HG03469 (cell line): Measurements from ENCODE around the gene EPS8L3.
"Not testable (repeated sequence)": the region's sequence is repeated elsewhere in the genome, so short reads cannot be mapped to it uniquely, and the experiment has no call there.

Experiments used
- ATAC-seq: cut with Tn5 transposase; IDR thresholded peaks from one replicate; pipeline ENCODE4 v1.9.1; 2021; ENCODE audit warnings: mild to moderate bottlenecking, moderate library complexity, moderate number of reproducible peaks; ENCODE audit not compliant: unreplicated experiment

The EPS8L3 gene, protein sequence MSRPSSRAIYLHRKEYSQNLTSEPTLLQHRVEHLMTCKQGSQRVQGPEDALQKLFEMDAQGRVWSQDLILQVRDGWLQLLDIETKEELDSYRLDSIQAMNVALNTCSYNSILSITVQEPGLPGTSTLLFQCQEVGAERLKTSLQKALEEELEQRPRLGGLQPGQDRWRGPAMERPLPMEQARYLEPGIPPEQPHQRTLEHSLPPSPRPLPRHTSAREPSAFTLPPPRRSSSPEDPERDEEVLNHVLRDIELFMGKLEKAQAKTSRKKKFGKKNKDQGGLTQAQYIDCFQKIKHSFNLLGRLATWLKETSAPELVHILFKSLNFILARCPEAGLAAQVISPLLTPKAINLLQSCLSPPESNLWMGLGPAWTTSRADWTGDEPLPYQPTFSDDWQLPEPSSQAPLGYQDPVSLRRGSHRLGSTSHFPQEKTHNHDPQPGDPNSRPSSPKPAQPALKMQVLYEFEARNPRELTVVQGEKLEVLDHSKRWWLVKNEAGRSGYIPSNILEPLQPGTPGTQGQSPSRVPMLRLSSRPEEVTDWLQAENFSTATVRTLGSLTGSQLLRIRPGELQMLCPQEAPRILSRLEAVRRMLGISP

DNA sequence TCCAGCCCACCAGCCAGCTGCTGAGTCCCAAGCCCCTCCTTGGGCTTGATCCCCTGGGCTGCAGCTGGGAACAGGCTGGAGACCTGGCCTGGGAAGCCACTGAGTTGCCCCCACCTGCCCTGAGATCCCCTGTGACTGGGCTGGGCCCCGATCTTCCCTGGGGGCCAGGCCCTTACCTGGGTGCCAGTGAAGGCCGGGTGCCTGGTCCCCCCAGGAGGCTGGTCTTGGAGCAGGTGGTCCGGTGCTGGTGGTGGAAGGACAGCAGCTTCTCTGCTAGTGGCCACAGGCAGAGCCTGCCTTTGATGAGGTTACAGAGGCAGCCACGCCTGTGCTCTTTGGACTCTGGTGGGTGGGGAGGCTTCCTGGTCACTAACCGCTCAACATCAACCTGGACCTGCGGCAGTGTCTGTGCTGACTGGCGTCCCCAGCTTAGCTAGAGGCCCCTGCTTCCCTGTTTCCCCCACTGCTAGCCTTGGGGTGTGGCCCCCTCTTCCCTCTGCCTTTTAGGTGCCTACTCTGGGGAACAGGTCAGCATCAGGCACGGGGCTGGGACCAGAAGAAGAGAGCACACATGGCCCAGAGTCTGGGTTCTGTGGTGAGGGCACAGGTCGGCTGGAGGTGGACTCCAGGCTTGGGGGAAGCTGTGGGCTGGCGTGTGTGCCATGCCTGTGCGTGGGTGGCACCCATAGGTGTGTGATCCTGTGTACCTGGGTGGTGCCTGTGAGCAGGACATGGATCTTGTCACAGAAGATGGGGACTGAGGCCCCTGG, at the start of gene EPS8L3:
Gene EPS8L3, minus strand, starts transcription at position 278 of the 770 bp plus-strand sequence. CDS start 2,174 bp downstream, outside the sequence.
- no peak for ATAC-seq

DNA sequence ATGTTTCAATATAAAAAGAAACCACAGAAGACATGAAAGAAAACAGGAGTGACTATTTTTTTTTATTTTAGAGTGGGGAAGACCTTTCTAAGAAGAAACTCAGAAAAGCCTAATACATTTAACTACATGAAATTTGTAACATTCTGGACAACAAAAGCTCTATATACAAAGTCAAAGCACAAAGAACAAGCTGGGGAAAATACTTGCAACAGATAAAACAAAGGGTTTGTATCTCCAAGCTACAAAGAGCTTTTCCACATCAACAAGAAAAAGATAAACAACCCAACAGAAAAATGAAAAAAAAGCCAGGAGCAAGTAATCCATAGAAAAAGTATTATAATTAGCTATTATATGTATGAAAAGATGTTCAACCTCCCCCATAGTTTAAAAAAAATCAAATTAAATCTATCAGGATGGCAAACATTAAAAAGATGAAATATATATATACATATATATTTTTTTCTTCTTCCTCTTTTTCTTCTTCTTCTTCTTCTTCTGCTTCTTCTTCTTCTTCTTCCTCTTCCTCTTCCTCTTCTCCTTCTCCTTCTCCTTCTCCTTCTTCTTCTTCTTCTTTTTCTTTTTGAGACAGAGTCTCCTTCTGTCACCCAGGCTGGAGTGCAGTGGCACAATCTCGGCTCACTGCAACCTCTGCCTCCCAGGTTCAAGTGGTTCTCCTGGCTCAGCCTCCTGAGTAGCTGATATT, 49.1 kb upstream of the EPS8L3 start:
- ATAC-seq, result no peak

DNA sequence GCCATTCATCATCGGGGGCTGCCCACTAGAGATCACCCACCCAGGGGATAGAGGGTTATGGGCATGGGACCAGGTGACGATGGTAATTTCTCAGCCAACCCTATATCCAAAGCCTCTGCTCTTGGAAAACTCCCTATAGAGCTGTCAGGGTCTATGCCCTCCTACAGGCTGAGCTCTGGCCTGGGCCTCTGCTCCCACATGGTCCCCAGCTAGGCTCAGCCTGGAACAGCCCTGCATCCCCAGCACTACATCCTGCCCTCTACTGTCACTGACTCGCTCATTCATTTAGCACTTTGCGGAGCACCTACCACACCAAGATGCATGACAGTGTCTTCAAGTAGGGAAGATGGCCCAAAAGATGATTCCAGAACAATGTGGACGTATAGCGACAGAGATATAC, 45.0 kb upstream of the EPS8L3 start:
- no peak for ATAC-seq

DNA sequence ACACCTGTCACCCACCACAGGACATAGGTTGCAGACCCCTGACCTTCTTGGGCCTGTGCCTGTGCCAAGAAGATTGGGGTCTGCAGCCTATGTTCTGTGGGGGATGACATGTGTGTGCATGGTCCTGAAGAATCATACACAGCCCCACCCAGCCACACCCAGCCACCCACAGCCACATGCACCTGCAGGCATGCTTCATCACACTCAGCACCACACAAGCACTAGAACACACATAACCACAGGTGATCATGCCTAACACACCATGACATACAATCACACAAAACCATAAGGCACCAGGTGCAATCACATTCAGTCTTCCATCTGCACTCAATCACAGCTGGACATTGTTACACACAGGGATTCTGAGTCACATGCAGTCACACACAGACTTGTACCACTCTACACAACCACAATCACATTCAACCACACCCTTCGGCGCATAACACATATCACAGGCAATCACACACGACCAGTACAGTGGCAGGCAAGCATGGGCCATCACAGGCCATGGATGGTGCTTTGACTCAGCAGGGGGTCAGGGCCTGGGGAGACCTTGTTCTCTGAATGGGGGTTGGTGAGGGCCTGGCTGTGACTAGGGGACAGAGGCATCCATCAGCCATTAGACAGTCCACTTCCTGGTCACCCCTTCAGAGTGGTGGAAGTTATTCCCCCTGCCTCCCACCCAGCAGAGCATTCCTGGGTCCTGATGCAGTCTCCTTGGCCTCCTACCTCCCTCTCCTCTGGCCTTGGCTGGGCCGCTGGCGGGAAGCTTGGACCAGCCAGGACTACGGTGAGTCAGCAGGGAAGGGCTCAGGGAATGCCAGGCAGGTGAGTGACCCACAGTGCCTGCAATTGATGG, 44.3 kb upstream of the EPS8L3 start:
- ATAC-seq, result no peak

DNA sequence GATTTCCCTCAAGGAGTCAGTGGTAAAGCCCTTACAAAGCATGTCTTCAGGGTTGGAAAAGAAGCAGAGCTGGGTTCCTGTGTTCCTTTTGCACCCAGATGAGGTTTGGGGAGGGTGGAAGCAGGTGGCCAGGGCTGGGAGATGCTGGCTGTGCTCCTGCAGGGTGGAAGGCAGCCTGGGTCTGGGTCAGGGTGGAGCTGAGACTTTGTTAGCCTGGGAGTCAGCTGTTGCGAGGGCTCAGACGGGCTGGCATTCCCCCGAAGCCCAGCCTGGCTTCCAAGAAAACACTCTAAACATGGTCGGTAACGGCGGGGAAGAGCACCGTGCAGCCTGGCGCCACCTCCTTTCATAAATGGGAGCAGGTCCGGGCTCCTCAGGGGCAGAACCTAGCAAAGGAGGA, 43.7 kb upstream of the EPS8L3 start:
- ATAC-seq, result no peak

DNA sequence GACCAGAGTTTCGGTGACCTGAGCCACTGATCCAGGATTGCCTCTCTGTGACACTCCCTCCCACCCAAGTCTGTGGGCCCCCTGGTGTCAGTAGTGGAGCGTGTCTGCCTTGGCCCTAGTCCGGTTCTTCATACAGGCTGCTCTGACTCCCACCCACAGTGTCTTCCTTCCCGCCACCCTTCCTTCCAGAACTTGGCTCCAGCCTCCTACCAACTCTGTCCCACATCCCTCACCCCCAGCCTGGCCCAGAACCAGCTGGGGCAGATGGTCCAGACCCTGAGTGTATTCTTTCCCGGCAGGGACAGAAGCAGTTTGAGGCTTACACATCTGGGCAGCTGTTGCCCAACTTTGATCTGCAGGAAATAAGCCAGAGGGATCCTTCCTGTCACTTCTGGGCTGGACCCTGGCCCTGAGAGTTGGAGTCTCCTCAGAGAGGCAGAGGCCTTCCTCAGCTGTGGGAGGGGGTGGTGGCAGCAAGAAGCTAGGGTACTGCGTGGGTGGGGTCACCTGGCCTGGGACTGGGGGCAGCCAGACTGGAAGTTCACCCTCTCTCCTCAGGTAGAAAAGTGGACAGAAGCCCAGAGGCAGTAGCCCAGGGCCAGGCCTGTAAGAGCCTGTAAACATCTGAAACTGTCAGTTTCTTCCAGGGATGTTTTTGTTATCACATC, 43.1 kb upstream of the EPS8L3 start:
- no peak for ATAC-seq

DNA sequence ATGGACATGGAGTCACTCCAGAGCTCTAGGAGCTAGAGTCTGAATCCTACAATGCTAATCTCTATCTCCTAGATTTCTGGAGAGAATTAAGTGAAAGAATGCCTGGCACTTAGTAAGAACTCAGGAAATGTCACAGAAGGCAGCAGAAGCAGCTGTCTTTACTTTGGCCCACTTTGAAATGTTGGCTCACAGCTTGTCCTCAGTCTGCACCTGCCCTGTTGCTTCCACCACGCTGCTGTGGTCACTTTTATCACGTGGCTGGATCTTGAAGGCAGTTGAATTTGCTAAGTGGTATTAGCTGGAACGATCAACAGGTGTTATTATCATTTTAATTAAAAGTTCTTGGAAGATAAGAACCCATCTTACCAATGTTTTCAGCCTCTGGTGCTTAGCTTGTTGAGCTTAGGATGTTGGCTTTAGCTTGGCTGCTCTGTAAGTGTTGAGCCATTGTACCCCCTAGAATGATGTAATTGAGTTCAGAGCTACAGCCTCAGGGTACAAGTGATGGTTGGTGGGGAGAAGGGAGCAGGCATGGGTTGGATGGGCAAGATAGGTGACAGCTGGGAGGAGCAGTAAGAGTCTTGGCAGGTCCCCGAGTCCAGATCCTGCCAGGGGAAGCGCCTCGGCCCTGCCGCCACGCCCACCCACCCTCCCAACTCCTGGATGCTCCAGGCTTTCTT, 41.9 kb upstream of the EPS8L3 start:
- no peak for ATAC-seq

DNA sequence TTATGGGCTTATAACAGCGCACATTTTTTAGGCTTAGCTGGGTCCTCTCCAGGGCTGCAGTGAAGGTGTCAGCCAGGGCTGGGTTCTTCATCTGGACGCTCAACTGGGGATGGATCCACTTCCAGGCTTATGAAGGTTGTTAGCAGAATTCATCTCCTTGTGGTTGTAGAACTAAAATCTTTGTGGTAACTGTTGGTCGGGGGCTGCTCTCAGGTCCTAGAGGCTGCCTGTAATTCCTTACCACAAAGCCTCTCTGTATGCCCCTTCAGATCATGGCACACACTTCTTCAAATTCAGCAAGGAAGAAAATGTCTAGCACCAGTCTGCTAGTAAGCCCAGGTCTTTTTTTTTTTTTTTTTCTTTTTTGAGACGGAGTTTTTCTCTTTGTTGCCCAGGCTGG, 40.9 kb upstream of the EPS8L3 start:
- ATAC-seq, result no peak

DNA sequence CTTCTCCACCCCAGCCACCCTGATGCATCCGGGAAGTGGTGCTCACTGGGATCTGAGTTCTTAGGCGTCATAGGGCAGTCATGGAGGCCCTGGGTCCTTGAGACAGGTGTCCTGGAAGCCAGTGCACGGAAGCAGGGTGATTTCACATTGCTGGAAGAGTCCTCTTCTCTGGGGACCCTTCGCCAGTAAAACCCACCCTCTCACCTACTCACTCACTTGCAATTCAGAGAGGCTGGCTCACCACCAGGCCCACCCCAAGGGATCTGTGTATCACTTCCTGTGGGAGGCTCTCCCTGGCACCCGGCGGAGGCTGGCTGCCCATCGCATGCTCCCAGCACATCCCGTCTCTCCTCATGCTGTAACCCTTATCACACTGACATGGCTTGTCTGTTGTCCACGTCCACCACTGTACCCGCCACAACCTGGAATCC, 40.2 kb upstream of the EPS8L3 start:
- ATAC-seq, result no peak

DNA sequence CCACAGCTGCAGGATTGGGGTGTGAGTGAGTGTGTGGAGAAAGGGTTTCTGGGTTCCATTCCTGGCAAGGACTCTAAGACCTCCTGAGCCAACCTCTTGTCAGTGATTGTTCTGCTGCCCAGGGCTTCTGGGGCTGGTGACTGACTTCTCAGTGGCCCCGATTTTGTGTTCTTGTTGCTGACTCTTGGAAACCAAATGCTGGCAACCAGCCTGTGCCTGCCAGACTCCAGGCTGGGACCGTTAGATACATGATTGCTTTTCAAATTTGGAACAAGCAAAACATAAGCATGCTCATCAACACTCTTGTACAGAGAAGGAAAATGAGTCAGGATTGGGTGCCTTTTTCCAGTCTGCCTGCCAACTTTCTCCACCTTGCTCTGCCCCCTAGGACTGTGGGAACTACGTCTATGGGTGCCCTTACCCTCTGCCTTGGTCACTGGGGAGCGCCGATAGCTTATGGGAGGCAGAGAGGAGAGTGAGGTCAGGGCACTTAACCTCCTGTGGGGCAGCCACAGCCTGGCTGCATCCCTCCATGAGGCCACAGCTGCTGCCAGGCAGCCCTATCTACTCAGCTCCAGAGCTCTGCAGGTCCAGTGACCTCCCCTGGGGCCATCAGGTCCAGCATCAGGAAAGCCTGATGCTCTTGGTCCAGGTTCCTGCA, 39.3 kb upstream of the EPS8L3 start:
- no peak for ATAC-seq

DNA sequence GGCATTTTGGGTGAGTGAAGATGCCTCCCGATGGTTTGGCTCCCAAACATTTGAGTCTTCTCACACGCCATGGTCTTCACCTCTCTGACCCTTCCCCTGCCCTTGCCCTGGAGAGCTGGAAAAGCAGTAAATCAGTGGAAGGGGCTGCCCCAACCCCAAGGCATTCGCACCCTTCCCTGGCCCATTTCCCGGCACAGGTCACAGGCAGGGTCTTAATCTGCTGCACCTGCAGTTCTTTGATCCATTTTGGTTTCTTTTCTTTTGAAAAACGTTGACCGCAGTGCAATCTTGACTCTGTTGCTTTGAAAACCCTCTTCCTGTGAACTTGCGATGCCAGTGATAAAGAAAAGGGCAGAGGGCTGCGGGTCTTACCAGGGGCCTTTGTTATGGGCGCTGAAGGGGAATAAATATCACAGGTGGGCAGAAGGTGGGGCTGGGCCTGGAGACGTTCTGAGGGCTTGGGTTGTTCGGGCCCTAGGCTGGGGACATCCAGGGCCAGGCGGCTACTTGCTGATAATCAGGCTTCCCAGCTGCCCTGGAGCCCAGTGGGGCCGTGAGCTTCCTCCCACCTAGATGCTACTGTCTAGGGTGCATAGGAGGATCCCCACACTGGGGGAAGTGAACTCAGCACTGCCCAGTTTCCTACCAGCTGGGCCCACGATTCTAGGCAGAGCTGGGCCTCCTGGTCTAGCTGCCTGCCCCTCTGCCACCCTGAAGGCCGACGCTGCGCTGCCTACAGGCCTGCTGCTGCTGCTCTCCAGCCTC, 38.6 kb upstream of the EPS8L3 start:
- ATAC-seq, result no peak

DNA sequence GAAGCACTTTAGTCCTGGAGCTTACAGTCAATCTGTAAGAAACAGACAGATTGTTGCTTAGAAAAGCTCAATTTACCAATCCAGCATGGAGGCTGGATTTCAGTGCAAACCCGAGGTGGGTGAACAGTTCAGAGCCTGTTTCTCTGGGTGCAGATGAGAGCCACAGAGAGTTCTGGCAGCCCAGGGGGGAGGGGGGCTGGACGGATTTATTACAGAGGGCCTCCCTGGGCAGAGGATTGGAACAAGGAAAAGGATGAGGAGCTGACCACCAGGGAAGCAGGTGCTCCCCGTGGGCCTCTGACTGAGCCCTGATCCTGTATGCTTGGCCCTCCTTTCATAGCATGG, 38.0 kb upstream of the EPS8L3 start:
- no peak for ATAC-seq

DNA sequence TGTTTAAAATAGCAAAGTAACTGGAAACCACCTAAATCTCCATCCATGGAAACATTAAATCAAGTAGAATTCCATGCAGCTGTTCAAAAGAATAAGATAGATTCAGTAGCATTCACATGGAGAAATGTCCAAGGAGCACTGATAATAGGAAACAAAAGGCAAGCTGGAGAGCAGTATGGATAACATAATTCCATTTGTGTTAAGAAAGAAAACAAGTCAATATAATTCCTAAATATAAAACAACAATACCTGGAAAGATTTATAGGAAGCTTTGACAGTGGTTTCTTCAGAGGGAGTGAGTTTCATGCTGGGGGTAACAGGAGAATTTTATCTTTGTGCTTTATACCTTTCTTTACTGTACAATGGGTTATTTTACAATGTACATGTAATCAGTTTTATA, 36.6 kb upstream of the EPS8L3 start:
- no peak for ATAC-seq

DNA sequence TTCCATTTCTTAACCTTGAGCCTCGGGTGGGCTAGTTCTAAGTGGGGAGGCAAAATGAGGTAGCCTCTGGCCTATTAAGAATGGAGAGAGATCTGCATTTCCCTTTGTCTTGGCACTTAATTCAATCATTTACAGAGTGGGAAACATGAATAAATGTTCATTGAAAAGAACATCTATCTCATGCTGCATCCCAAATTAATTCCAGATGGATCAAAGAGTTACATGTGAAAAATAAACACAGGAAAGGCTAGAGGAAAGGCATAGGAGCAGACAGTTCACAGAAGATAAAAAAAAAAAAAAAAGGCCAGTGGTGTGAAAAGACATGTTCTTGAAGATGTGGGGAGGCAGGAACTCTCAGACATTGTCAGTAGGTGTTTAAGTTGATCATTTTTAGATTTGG, 35.7 kb upstream of the EPS8L3 start:
- ATAC-seq, result no peak

DNA sequence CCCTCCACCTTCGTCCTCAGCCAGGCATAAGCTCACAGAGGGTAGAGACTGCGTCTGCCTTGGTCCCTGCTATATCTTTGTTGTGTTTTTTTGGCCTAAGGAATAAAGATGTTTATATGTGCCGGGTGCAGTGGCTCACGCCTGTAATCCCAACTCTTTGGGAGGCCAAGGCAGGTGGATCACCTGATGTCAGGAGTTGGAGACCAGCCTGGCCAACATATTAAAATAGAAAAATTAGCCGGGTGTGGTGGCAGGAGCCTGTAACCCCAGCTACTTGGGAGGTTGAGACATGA, 33.5 kb upstream of the EPS8L3 start:
- not testable (repeated sequence) for ATAC-seq

DNA sequence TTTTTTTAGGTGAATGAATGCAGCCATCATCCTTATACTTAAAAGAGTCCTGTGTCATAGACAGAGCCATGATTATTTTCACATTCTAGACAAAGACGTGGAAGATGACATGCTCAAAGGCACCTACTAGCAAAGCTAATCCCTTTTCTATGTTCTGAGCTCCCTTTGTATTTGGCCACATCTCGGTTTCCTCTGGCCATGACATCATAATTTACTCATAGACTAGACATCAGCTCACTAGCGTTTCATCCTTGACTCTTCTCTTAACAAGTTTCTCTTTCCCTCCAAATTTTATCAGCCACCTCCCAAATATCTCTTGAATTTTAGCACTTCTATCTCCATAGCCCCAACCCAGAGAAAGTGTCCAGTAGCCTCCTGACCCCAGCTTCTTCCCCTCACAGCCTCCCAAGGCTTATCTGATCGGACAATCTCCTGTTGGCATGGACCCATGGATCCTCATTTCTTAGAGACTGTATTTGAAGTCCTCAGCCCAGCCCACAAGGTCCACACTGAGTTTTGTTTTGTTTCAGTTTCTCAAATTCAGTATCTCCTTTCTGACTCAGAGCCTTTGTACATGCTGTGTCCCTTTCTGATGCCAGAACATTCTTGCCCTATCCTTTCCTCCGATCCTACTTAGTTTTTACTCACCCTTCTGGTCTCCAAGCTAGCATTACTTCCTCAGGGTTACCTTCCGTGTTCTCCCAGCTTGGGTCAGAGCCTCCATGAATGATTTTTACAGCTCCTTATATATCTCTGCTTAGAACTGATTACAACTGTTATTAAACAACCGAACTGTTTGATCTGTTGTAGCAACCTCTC, 33.0 kb upstream of the EPS8L3 start:
- no peak for ATAC-seq
